Measurements from ENCODE around the gene RGL1. TPM values are rescaled to one million over a fixed set of nuclear protein-coding genes. Genes with fewer than 3 reads are reported as not detected.

The RGL1 gene
- total RNA-seq, 4 donors from 2014 or later, result 9.3 to 36.3 (median 16.3) TPM

DNA sequence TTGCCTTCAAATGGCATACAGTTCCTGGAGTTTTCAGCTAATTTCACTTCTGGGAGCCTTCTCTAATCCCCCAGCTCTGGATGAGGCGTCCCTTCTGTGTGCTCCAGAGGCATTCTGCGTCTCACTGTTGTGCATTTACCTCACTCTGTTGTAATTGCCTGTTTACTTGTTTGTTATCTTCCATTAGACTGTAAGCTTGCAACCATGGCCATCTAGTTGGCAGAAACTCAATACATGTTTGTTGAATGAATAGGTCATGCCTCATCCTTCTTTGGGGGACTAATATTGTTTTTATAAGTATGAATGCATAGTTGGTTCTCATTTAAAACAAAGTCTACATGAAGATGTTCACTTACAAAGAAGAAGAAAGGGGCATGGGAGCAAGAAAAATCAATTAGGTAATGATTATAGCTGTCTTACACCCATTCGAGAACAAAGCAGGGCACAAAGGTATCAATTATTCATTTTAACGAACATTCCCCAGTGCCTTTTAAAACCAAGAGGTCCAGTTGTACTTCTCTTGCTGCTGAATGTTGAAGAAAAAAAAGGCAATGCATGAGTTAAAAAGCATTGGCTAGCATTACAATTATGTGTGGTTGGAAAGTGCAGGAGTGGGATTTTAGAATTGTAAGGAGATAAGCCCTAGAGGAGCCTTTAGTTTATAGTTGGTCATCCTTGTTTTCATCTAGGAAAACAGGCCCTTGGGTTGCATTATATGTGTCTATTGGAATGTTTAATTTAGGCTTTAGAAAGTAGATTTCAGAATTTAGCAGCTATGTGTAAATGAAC, 6.0 kb downstream of the RGL1 start:
- intact Hi-C loops (cut with DNase I), result no loop called here

GRCh38 chr1:183812128-183812527, 7.2 kb downstream of the RGL1 start:
- Histone ChIP-seq H3K9me3 (no peaks in the 10 kb centered on the region), H3K27ac (no peak overlapping the region), H3K36me3 (no peaks in the 10 kb centered on the region), H3K27me3 (no peaks in the 10 kb centered on the region), H3K4me3 (replicated peaks in 1 of 3) (no peak overlapping the region), H3K4me1 (peaks cover 0 to 5% of the 10 kb centered on the region in 2 donors)
- TF ChIP-seq POLR2A (IDR thresholded peaks at IDR 0.05) (no peak), CTCF (IDR thresholded peaks at IDR 0.05) (no peak)
- DNase-seq, result no peak
- intact Hi-C loops (cut with DNase I), result no loop called here
- WGBS, 2 donors, result 68 to 82% methylated on average over 2 of the region's 2 CpGs

More for the DNA sequence above, 6.0 kb downstream of the RGL1 start:
- Histone ChIP-seq H3K4me3 (replicated peaks in 1 of 3) (no peak overlapping the region), H3K27ac (no peak overlapping the region), H3K27me3 (no peaks in the 10 kb centered on the region), H3K9me3 (no peaks in the 10 kb centered on the region), H3K36me3 (no peaks in the 10 kb centered on the region), H3K4me1 (peaks cover 4 to 5% of the 10 kb centered on the region in 2 donors)
- DNase-seq, result no peak
- TF ChIP-seq POLR2A (IDR thresholded peaks at IDR 0.05), result no peak
- TF ChIP-seq CTCF (IDR thresholded peaks at IDR 0.05), result no peak
- 88 to 90% methylated on average over 4 of the region's 4 CpGs for WGBS, 2 donors

GRCh38 chr1:183812686-183813569, 8.0 kb downstream of the RGL1 start:
- no peak overlapping the region for H3K27ac ChIP-seq
- peaks cover 0 to 6% of the 10 kb centered on the region in 2 donors for H3K4me1 ChIP-seq
- H3K9me3 ChIP-seq, result no peaks in the 10 kb centered on the region
- TF ChIP-seq POLR2A (IDR thresholded peaks at IDR 0.05) (no peak), CTCF (IDR thresholded peaks at IDR 0.05) (no peak)
- intact Hi-C loops (cut with DNase I), result no loop called here
- no peak for DNase-seq
- no peaks in the 10 kb centered on the region for H3K36me3 ChIP-seq
- H3K4me3 ChIP-seq (replicated peaks in 1 of 3), result no peak overlapping the region
- no peaks in the 10 kb centered on the region for H3K27me3 ChIP-seq
- 58 to 67% methylated on average over 9 of the region's 9 CpGs for WGBS, 2 donors

DNA sequence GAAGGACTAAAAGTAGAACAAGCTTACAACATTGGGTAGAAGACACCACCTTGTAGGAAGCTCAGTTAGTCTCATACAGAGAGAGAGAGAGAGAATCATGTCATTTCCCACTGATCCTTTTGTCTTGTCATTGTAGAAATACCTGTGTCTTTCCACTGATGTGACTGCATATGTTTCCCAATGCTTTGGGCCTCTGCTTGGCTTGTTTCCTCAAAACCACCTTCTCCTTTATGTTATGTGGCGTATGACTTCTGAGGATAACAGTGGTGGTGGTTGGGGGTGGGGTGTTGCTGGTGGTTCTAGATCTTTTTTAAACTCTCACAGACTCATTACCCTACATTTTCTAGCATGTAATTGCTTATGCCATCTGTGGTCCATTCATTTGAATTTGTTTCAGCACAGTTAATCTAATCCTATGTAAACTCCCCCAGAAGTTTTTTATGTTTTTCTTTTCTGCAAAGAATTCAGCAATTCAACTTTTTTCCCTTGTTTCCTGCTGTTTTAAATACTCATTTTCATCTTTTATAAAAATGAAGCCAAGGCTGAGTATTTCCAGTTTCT, 9.3 kb downstream of the RGL1 start:
- no peaks in the 10 kb centered on the region for H3K27me3 ChIP-seq
- TF ChIP-seq POLR2A (IDR thresholded peaks at IDR 0.05) (no peak), CTCF (IDR thresholded peaks at IDR 0.05) (no peak)
- H3K4me3 ChIP-seq (replicated peaks in 1 of 3), result no peak overlapping the region
- H3K4me1 ChIP-seq, result peaks cover 0 to 6% of the 10 kb centered on the region in 2 donors
- no peaks in the 10 kb centered on the region for H3K36me3 ChIP-seq
- no peak for DNase-seq
- intact Hi-C loops (cut with DNase I), result no loop called here
- H3K27ac ChIP-seq, result no peak overlapping the region
- H3K9me3 ChIP-seq, result no peaks in the 10 kb centered on the region
- WGBS, 2 donors, result 91 to 93% methylated on average over 1 of the region's 1 CpG
